ENCODE results near the gene CDH13.

CDH13 gene

GRCh38 chr16:83517398-83517797, 890.6 kb downstream of the CDH13 start:
- H3K4me3 ChIP-seq (replicated peaks; ENCODE audit: low read depth, low read length): no peak overlapping the region
- no peak for TF ChIP-seq CTCF (IDR thresholded peaks at IDR 0.05; ENCODE audit: low read length, missing control alignments)
- no peak for DNase-seq (ENCODE audit: low read depth)

GRCh38 chr16:83520596-83520995, 893.8 kb downstream of the CDH13 start:
- TF ChIP-seq CTCF (IDR thresholded peaks at IDR 0.05; ENCODE audit: low read length, missing control alignments): no peak
- no peak overlapping the region for H3K4me3 ChIP-seq (replicated peaks; ENCODE audit: low read depth, low read length)
- DNase-seq (ENCODE audit: low read depth): no peak

- no peak overlapping the region for H3K4me3 ChIP-seq (replicated peaks; ENCODE audit: low read depth, low read length)
- TF ChIP-seq CTCF (IDR thresholded peaks at IDR 0.05; ENCODE audit: low read length, missing control alignments): no peak
- DNase-seq (ENCODE audit: low read depth): no peak
Observed at GRCh38 chr16:83530293-83530692, 903.5 kb downstream of the CDH13 start.

- no peak overlapping the region for H3K4me3 ChIP-seq (replicated peaks; ENCODE audit: low read depth, low read length)
- DNase-seq (ENCODE audit: low read depth): no peak
- TF ChIP-seq CTCF (IDR thresholded peaks at IDR 0.05; ENCODE audit: low read length, missing control alignments): no peak
Observed at GRCh38 chr16:83532634-83533033, 905.9 kb downstream of the CDH13 start.

GRCh38 chr16:83533193-83533592, 906.4 kb downstream of the CDH13 start:
- TF ChIP-seq CTCF (IDR thresholded peaks at IDR 0.05; ENCODE audit: low read length, missing control alignments): no peak
- peak; percentile 13 for DNase-seq (ENCODE audit: low read depth)
- H3K4me3 ChIP-seq (replicated peaks; ENCODE audit: low read depth, low read length): no peak overlapping the region

- H3K4me3 ChIP-seq (replicated peaks; ENCODE audit: low read depth, low read length): no peak overlapping the region
- TF ChIP-seq CTCF (IDR thresholded peaks at IDR 0.05; ENCODE audit: low read length, missing control alignments): no peak
- no peak for DNase-seq (ENCODE audit: low read depth)
Observed at GRCh38 chr16:83538707-83539106, 911.9 kb downstream of the CDH13 start.

- DNase-seq (ENCODE audit: low read depth): no peak
- H3K4me3 ChIP-seq (replicated peaks; ENCODE audit: low read depth, low read length): no peak overlapping the region
- no peak for TF ChIP-seq CTCF (IDR thresholded peaks at IDR 0.05; ENCODE audit: low read length, missing control alignments)
Observed at GRCh38 chr16:83539736-83540490, 913.1 kb downstream of the CDH13 start.

All from fibroblast of pulmonary artery (primary cell).